ENCODE data around the gene WWTR1.

- TF ChIP-seq EZH2 (IDR thresholded peaks at IDR 0.05; ENCODE audit: low read length) (no peak), CTCF (optimal IDR thresholded peaks at IDR 0.05 in 1 of 3, IDR thresholded peaks at IDR 0.05 in 1 of 3, conservative IDR thresholded peaks at IDR 0.05 in 1 of 3; ENCODE audit: extremely low read depth in 1 of 3, insufficient read depth in 2 of 3, low read length in 3 of 3) (no peak)
Measured at GRCh38 chr3:149559525-149559924, 98.3 kb downstream of the WWTR1 start.
